ENCODE data around the gene FAM32A.

FAM32A gene

GRCh38 chr19:16185123-16185767 lies at the start of gene FAM32A:
TSS of gene FAM32A (plus strand) at chr19:16185410. CDS start at chr19:16185443, 33 bp downstream.
- peak within 1 kb of the TSS; percentile 93 for H3K4me3 ChIP-seq (replicated peaks; ENCODE audit: low read depth, low read length)
- DNase-seq (ENCODE audit: extremely low read depth, low read depth), result peak; percentile 98
- TF ChIP-seq CTCF (IDR thresholded peaks at IDR 0.05; ENCODE audit: low read depth, low read length, missing control alignments), result peak; percentile 13

- H3K4me3 ChIP-seq (replicated peaks; ENCODE audit: low read depth, low read length), result no peak overlapping the region
- no peak for DNase-seq (ENCODE audit: extremely low read depth, low read depth)
- no peak for TF ChIP-seq CTCF (IDR thresholded peaks at IDR 0.05; ENCODE audit: low read depth, low read length, missing control alignments)
Measured at GRCh38 chr19:16135430-16136127, 49.6 kb upstream of the FAM32A start.

GRCh38 chr19:16136185-16136999 lies 48.8 kb upstream of the FAM32A start:
- no peak overlapping the region for H3K4me3 ChIP-seq (replicated peaks; ENCODE audit: low read depth, low read length)
- TF ChIP-seq CTCF (IDR thresholded peaks at IDR 0.05; ENCODE audit: low read depth, low read length, missing control alignments), result no peak
- no peak for DNase-seq (ENCODE audit: extremely low read depth, low read depth)

- H3K4me3 ChIP-seq (replicated peaks; ENCODE audit: low read depth, low read length), result no peak overlapping the region
- TF ChIP-seq CTCF (IDR thresholded peaks at IDR 0.05; ENCODE audit: low read depth, low read length, missing control alignments), result no peak
- no peak for DNase-seq (ENCODE audit: extremely low read depth, low read depth)
Measured at GRCh38 chr19:16139752-16140151, 45.5 kb upstream of the FAM32A start.

- H3K4me3 ChIP-seq (replicated peaks; ENCODE audit: low read depth, low read length), result no peak overlapping the region
- TF ChIP-seq CTCF (IDR thresholded peaks at IDR 0.05; ENCODE audit: low read depth, low read length, missing control alignments), result no peak
- DNase-seq (ENCODE audit: extremely low read depth, low read depth), result no peak
Measured at GRCh38 chr19:16141043-16141442, 44.2 kb upstream of the FAM32A start.

- no peak overlapping the region for H3K4me3 ChIP-seq (replicated peaks; ENCODE audit: low read depth, low read length)
- no peak for TF ChIP-seq CTCF (IDR thresholded peaks at IDR 0.05; ENCODE audit: low read depth, low read length, missing control alignments)
- no peak for DNase-seq (ENCODE audit: extremely low read depth, low read depth)
Measured at GRCh38 chr19:16142032-16142580, 43.1 kb upstream of the FAM32A start.

Measured in HFF-Myc (cell line).